Inferior parietal cortex (tissue), 1 donor: ENCODE data around the gene FAM120A.

Experiments used
- DNase-seq: peaks from one replicate; pipeline ENCODE4 v3.0.0-alpha.2; 2016; ENCODE audit errors: extremely low spot score

Gene FAM120A

GRCh38 chr9:93470391-93470790 is 18.9 kb downstream of the FAM120A start:
- DNase-seq = no peak

DNA sequence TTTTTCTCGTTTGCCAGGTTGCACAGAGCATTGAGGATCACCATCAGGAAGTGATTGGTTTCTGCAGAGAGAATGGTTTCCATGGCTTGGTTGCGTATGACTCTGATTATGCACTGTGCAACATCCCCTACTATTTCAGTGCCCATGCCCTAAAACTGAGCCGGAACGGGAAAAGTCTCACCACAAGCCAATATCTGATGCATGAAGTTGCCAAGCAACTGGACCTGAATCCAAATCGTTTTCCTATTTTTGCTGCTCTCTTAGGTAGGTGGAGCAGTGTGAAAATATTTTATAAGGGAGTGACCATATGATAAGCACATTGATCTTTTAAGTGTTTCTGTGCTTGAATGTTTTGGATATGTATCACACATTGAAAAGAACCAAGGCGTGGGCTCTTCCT is 19.6 kb downstream of the FAM120A start:
- no peak for DNase-seq

GRCh38 chr9:93473411-93473810 is 21.9 kb downstream of the FAM120A start:
- DNase-seq = no peak

- DNase-seq = no peak
Observed at GRCh38 chr9:93475108-93475507, 23.6 kb downstream of the FAM120A start.

DNA sequence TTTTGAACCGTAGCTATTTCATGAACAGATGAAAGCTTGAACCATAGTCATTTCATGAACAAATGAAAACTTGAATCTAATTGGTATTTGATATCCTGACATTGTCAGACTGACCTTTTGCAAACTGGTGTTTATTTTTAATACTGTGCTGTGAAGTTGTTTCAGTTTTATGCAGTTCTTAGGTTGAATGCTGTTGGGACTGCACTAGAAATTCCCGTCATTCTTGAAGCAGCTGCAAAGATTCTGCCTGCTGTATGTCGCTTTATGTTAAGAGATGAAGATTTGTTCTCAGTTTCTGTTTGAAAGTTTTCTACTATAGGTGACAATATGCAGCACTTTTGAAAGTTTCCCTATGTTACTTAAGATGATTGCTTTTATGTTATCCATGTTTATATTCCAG is 24.4 kb downstream of the FAM120A start:
- no peak for DNase-seq

DNA sequence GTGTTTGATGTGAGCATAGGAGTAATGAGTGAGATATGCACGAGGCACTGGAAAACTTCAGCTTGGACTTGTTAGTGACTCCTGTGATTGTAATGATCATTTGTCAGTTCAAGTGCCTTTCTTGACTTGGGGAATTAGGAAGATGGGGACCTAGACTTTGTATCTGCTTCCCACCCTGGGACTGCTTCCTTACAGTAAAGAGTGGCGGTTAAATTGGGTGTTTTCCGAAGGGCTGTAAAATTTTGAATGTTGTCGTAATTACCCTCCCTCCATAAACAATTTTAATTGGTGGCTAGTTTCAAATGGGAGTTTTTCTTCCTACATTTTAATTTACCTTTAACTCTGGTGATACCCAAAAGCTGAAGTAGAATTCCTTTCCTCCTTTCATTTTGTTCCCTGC is 25.4 kb downstream of the FAM120A start:
- DNase-seq = no peak

GRCh38 chr9:93477397-93477796 is 25.9 kb downstream of the FAM120A start:
- no peak for DNase-seq

DNA sequence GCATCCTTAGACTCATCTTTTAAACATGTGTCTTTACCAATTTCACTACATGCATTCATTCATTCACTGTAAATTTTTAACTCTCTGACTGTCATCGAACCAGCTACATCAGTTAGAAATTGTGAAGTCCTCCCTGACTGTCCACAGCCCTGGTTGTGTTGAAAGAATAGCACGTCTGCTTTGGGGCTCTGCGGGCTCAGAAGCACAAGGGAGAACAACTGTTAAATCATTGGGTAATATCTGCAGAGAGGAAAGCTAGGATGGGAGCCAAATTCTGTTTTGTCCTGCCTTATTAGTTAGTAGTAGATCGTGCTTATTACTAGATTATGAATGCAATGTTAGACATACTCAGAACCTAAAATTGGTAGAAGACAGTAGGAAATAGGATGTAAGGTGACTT is 28.2 kb downstream of the FAM120A start:
- DNase-seq = no peak

- DNase-seq = no peak
Observed at GRCh38 chr9:93480262-93480661, 28.8 kb downstream of the FAM120A start.

GRCh38 chr9:93480728-93481324 is 29.3 kb downstream of the FAM120A start:
- DNase-seq = no peak

DNA sequence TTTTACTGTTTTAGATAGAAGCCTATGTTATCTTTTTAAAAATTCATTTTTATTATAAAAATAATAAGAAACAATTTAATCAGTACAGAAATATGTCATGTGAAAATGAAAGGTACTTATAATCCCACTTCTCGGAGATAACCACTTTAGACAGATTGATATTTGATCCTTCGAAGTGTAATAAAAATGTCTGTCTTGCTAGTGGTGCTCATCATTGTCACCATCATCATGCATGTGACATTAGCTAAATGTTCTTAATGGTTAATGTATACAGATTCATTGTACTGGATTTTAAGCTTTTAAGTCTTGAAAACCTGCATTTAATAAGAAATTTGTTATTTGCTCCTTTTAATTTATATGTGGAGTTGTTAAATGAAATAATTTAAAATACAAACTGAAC is 32.0 kb downstream of the FAM120A start:
- no peak for DNase-seq

DNA sequence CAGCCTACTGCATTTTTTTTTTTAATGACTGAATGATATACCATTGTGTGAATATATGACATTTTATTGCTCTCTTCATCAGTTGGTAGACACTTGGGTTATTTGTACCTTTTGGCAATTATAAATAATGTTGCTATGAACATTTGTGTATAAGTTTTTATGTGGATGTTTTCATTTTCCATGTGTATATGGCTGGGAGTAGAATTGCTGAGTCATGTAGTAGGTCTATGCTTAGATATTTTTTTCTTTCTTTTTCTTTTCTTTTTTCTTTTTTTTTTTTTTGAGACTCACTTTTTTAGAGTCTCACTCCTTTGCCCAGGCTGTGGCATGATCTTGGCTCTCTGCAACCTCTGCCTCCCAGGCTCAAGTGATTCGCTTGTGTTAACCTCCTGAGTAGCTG is 34.8 kb downstream of the FAM120A start:
- DNase-seq = no peak

GRCh38 chr9:93488244-93488643 is 36.8 kb downstream of the FAM120A start:
- DNase-seq = peak; percentile 34

- DNase-seq = no peak
Observed at GRCh38 chr9:93491593-93492232, 40.2 kb downstream of the FAM120A start.

GRCh38 chr9:93492327-93492726 is 40.8 kb downstream of the FAM120A start:
- DNase-seq = no peak

- no peak for DNase-seq
Observed at GRCh38 chr9:93493949-93494348, 42.5 kb downstream of the FAM120A start.

- no peak for DNase-seq
Observed at GRCh38 chr9:93496285-93496684, 44.8 kb downstream of the FAM120A start.

GRCh38 chr9:93500571-93501298 is 49.2 kb downstream of the FAM120A start:
- no peak for DNase-seq

DNA sequence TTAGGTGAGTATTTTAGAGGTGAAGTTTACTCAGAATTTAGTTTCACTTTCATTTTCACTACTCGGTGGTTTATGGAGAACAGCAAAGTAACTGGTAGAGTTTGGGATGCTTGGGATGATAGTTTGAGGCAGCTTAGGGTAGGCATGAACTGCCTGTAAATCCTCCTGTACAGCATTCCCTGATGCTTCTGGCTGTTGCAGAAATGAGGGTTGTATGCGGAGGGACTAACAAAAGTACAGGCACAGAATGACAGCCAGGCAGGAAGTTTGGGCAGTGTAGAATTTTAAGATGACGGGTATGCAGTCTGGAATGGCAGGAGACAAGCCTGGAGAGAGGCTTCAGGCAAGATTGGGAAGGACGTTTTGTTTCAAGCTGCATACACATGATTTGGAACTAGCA is 49.9 kb downstream of the FAM120A start:
- no peak for DNase-seq

- no peak for DNase-seq
Observed at GRCh38 chr9:93503381-93503780, 51.9 kb downstream of the FAM120A start.

GRCh38 chr9:93505541-93506132 is 54.2 kb downstream of the FAM120A start:
- no peak for DNase-seq

GRCh38 chr9:93507768-93508167 is 56.3 kb downstream of the FAM120A start:
- DNase-seq = no peak

DNA sequence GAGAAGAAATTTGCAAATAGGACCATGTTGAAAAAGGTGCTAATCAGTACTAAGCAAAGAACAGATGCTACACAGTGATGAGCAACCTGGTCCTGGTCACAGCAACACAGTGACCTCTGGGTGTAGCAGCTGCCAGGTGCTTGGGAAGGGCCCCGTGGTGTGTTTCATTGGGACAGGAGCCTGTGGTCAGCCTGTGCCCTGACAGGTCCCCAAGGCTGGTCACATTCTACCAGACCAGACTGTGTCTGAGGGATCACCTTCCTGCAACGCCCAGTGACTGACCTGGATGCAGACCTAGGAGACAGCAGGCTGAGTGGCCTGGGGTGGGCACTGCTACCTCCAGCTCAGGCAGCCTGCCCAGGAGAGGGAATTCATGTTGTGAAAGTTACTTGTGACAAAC is 56.7 kb downstream of the FAM120A start:
- no peak for DNase-seq
